HEK293 (cell line): ENCODE results near the gene HES1.
A peak's percentile ranks its signal among the peaks of the same experiment; 100 is the strongest.

Experiments used
- BCL6B ChIP-seq: fragments of 450-650 bp; formaldehyde crosslinking; IDR thresholded peaks from 2 replicates; pipeline ENCODE4 v1.5.1; 2017; ENCODE audit warnings: missing biosample characterization, missing genetic modification characterization
- KLF1 ChIP-seq: fragments of 450-650 bp; formaldehyde crosslinking; IDR thresholded peaks from 2 replicates; pipeline ENCODE4 v1.5.1; 2016; ENCODE audit warnings: missing biosample characterization, missing genetic modification characterization
- KLF10 ChIP-seq: fragments of 450-650 bp; IDR thresholded peaks from 2 replicates; pipeline ENCODE4 v1.5.1; 2018; ENCODE audit warnings: missing biosample characterization, mild to moderate bottlenecking, missing genetic modification characterization
- KLF9 ChIP-seq: fragments of 450-650 bp; formaldehyde crosslinking; IDR thresholded peaks from 2 replicates; pipeline ENCODE4 v1.5.1; 2016; ENCODE audit warnings: missing biosample characterization, missing genetic modification characterization, low read depth
- SALL2 ChIP-seq: fragments of 450-650 bp; formaldehyde crosslinking; IDR thresholded peaks from 2 replicates; pipeline ENCODE4 v1.5.0; 2017; ENCODE audit warnings: missing biosample characterization, mild to moderate bottlenecking, missing genetic modification characterization, borderline replicate concordance
- ZNF148 ChIP-seq: fragments of 450-650 bp; formaldehyde crosslinking; IDR thresholded peaks from 2 replicates; pipeline ENCODE4 v1.5.0; 2017; ENCODE audit warnings: missing biosample characterization, missing genetic modification characterization, borderline replicate concordance
- ZNF18 ChIP-seq: fragments of 450-650 bp; formaldehyde crosslinking; IDR thresholded peaks from 2 replicates; pipeline ENCODE4 v1.5.1; 2016; ENCODE audit warnings: missing biosample characterization, missing genetic modification characterization
- ZNF202 ChIP-seq: fragments of 450-650 bp; formaldehyde crosslinking; IDR thresholded peaks from 2 replicates; pipeline ENCODE4 v1.5.1; 2016; ENCODE audit warnings: missing biosample characterization, missing genetic modification characterization, borderline replicate concordance
- ZNF211 ChIP-seq: fragments of 450-650 bp; formaldehyde crosslinking; IDR thresholded peaks from 2 replicates; pipeline ENCODE4 v1.5.1; 2016; ENCODE audit warnings: low read depth, missing biosample characterization, missing genetic modification characterization
- ZNF354C ChIP-seq: fragments of 450-650 bp; formaldehyde crosslinking; IDR thresholded peaks from 2 replicates; pipeline ENCODE4 v1.5.1; 2016; ENCODE audit warnings: missing biosample characterization, missing genetic modification characterization, low read depth, borderline replicate concordance
- ZNF600 ChIP-seq: fragments of 450-650 bp; formaldehyde crosslinking; IDR thresholded peaks from 2 replicates; pipeline ENCODE4 v1.5.1; 2016; ENCODE audit warnings: missing biosample characterization, missing genetic modification characterization
- ZNF623 ChIP-seq: fragments of 450-650 bp; formaldehyde crosslinking; IDR thresholded peaks from 2 replicates; pipeline ENCODE4 v1.5.1; 2016; ENCODE audit warnings: missing biosample characterization, missing genetic modification characterization
- ZNF654 ChIP-seq: fragments of 450-650 bp; formaldehyde crosslinking; IDR thresholded peaks from 2 replicates; pipeline ENCODE4 v1.5.1; 2016; ENCODE audit warnings: low read depth, missing biosample characterization, missing genetic modification characterization
- ZNF658 ChIP-seq: fragments of 450-650 bp; formaldehyde crosslinking; IDR thresholded peaks from 2 replicates; pipeline ENCODE4; 2016; ENCODE audit warnings: missing biosample characterization, missing genetic modification characterization
- ZNF76 ChIP-seq: fragments of 450-650 bp; formaldehyde crosslinking; IDR thresholded peaks from 2 replicates; pipeline ENCODE4; 2016; ENCODE audit warnings: low read depth, missing biosample characterization, missing genetic modification characterization, borderline replicate concordance
- ZNF776 ChIP-seq: fragments of 450-650 bp; formaldehyde crosslinking; IDR thresholded peaks from 2 replicates; pipeline ENCODE4 v1.5.0; 2017; ENCODE audit warnings: missing biosample characterization, missing genetic modification characterization, borderline replicate concordance
- ZNF777 ChIP-seq: fragments of 450-650 bp; formaldehyde crosslinking; IDR thresholded peaks from 2 replicates; pipeline ENCODE4 v1.5.1; 2017; ENCODE audit warnings: missing biosample characterization, missing genetic modification characterization, borderline replicate concordance
- ZNF785 ChIP-seq: fragments of 450-650 bp; formaldehyde crosslinking; IDR thresholded peaks from 2 replicates; pipeline ENCODE4 v1.5.1; 2016; ENCODE audit warnings: missing biosample characterization, missing genetic modification characterization
- TF ChIP-seq, protein P1 (sequence below): fragments of 450-650 bp; formaldehyde crosslinking; IDR thresholded peaks from 2 replicates; pipeline ENCODE4 v1.5.1; 2016; ENCODE audit warnings: missing biosample characterization, missing genetic modification characterization, borderline replicate concordance
- TF ChIP-seq, protein P2 (sequence below): fragments of 450-650 bp; formaldehyde crosslinking; IDR thresholded peaks from 2 replicates; pipeline ENCODE4 v1.5.1; 2016; ENCODE audit warnings: missing biosample characterization, missing genetic modification characterization
- TF ChIP-seq, protein P3 (sequence below): fragments of 450-650 bp; formaldehyde crosslinking; IDR thresholded peaks from 2 replicates; pipeline ENCODE4 v1.5.1; 2016; ENCODE audit warnings: missing biosample characterization, missing genetic modification characterization, low read depth
- TF ChIP-seq, protein P4 (sequence below): fragments of 450-650 bp; formaldehyde crosslinking; IDR thresholded peaks from 2 replicates; pipeline ENCODE4 v1.5.1; 2017; ENCODE audit warnings: missing biosample characterization, missing genetic modification characterization

Gene HES1

GRCh38 chr3:194089357-194090177 is 46.4 kb upstream of the HES1 start (continued):
- no peak for TF ChIP-seq ZNF785 (tag by site-specific recombination)
- TF ChIP-seq, protein P1, sequence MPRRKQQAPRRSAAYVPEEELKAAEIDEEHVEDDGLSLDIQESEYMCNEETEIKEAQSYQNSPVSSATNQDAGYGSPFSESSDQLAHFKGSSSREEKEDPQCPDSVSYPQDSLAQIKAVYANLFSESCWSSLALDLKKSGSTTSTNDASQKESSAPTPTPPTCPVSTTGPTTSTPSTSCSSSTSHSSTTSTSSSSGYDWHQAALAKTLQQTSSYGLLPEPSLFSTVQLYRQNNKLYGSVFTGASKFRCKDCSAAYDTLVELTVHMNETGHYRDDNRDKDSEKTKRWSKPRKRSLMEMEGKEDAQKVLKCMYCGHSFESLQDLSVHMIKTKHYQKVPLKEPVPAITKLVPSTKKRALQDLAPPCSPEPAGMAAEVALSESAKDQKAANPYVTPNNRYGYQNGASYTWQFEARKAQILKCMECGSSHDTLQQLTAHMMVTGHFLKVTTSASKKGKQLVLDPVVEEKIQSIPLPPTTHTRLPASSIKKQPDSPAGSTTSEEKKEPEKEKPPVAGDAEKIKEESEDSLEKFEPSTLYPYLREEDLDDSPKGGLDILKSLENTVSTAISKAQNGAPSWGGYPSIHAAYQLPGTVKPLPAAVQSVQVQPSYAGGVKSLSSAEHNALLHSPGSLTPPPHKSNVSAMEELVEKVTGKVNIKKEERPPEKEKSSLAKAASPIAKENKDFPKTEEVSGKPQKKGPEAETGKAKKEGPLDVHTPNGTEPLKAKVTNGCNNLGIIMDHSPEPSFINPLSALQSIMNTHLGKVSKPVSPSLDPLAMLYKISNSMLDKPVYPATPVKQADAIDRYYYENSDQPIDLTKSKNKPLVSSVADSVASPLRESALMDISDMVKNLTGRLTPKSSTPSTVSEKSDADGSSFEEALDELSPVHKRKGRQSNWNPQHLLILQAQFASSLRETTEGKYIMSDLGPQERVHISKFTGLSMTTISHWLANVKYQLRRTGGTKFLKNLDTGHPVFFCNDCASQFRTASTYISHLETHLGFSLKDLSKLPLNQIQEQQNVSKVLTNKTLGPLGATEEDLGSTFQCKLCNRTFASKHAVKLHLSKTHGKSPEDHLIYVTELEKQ (tag by site-specific recombination), result 0 out of 2 replicates have a peak, but pooled peaks have one; percentile 71
- TF ChIP-seq, protein P2, sequence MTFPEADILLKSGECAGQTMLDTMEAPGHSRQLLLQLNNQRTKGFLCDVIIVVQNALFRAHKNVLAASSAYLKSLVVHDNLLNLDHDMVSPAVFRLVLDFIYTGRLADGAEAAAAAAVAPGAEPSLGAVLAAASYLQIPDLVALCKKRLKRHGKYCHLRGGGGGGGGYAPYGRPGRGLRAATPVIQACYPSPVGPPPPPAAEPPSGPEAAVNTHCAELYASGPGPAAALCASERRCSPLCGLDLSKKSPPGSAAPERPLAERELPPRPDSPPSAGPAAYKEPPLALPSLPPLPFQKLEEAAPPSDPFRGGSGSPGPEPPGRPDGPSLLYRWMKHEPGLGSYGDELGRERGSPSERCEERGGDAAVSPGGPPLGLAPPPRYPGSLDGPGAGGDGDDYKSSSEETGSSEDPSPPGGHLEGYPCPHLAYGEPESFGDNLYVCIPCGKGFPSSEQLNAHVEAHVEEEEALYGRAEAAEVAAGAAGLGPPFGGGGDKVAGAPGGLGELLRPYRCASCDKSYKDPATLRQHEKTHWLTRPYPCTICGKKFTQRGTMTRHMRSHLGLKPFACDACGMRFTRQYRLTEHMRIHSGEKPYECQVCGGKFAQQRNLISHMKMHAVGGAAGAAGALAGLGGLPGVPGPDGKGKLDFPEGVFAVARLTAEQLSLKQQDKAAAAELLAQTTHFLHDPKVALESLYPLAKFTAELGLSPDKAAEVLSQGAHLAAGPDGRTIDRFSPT (tag by site-specific recombination), result peak; percentile 93
- TF ChIP-seq KLF9 (tag by site-specific recombination), result no peak; the same call in 1 of the 2 replicates
- no peak for TF ChIP-seq ZNF18 (tag by site-specific recombination)
- 0 out of 2 replicates have a peak, but pooled peaks have one; percentile 31 for TF ChIP-seq KLF1 (tag by site-specific recombination)
- TF ChIP-seq, protein P3, sequence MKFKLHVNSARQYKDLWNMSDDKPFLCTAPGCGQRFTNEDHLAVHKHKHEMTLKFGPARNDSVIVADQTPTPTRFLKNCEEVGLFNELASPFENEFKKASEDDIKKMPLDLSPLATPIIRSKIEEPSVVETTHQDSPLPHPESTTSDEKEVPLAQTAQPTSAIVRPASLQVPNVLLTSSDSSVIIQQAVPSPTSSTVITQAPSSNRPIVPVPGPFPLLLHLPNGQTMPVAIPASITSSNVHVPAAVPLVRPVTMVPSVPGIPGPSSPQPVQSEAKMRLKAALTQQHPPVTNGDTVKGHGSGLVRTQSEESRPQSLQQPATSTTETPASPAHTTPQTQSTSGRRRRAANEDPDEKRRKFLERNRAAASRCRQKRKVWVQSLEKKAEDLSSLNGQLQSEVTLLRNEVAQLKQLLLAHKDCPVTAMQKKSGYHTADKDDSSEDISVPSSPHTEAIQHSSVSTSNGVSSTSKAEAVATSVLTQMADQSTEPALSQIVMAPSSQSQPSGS (tag by site-specific recombination), result peak; percentile 92
- no peak for TF ChIP-seq ZNF354C
- TF ChIP-seq SALL2 (tag by site-specific recombination), result no peak
- TF ChIP-seq ZNF776 (tag by site-specific recombination), result no peak
- TF ChIP-seq ZNF600, result peak; percentile 97
- no peak for TF ChIP-seq ZNF211 (tag by site-specific recombination)
- TF ChIP-seq, protein P4, sequence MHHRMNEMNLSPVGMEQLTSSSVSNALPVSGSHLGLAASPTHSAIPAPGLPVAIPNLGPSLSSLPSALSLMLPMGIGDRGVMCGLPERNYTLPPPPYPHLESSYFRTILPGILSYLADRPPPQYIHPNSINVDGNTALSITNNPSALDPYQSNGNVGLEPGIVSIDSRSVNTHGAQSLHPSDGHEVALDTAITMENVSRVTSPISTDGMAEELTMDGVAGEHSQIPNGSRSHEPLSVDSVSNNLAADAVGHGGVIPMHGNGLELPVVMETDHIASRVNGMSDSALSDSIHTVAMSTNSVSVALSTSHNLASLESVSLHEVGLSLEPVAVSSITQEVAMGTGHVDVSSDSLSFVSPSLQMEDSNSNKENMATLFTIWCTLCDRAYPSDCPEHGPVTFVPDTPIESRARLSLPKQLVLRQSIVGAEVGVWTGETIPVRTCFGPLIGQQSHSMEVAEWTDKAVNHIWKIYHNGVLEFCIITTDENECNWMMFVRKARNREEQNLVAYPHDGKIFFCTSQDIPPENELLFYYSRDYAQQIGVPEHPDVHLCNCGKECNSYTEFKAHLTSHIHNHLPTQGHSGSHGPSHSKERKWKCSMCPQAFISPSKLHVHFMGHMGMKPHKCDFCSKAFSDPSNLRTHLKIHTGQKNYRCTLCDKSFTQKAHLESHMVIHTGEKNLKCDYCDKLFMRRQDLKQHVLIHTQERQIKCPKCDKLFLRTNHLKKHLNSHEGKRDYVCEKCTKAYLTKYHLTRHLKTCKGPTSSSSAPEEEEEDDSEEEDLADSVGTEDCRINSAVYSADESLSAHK (tag by site-specific recombination), result peak; percentile 33; the same call in 1 of the 2 replicates
- no peak for TF ChIP-seq ZNF658 (tag by site-specific recombination)
- TF ChIP-seq ZNF777 (tag by site-specific recombination), result no peak
- TF ChIP-seq BCL6B, result no peak
- TF ChIP-seq ZNF654 (tag by site-specific recombination), result no peak
- no peak for TF ChIP-seq ZNF202 (tag by site-specific recombination)
- no peak for TF ChIP-seq ZNF76 (tag by site-specific recombination)
- no peak for TF ChIP-seq ZNF148 (tag by site-specific recombination)
- TF ChIP-seq ZNF623 (tag by site-specific recombination), result peak; percentile 28; the same call in 1 of the 2 replicates
- TF ChIP-seq KLF10 (tag by site-specific recombination), result peak; percentile 82
